Psoas muscle (tissue), 8 donors: ENCODE data around the gene SH3RF3. TPM values are rescaled to one million over a fixed set of nuclear protein-coding genes. Genes with fewer than 3 reads are reported as not detected.

Experiments
- ATAC-seq, 4 donors: fragments of 200-7000 bp; cut with Tn5 transposase; one replicate each; pipeline ENCODE4 v1.9.1; 2020; ENCODE audit warnings: moderate library complexity in 3 of 4, mild to moderate bottlenecking in 2 of 4
- DNase-seq, 2 donors: peaks; one replicate each; pipeline ENCODE4 v3.0.0-alpha.2; 2020
- H3K27ac ChIP-seq: fragments of 200-600 bp; one replicate; pipeline ENCODE4 v1.8.0; 2022
- H3K27me3 ChIP-seq, 3 donors: fragments of 200-600 bp in 1 of 3; one replicate each; pipeline versions ENCODE4 v1.6.1 to v1.8.0; 2013 to 2022; ENCODE audit warnings: low read length in 2 of 3, mild to moderate bottlenecking in 2 of 3, moderate library complexity in 1 of 3; ENCODE audit not compliant: insufficient read depth in 3 of 3
- H3K36me3 ChIP-seq, 2 donors: fragments of 200-600 bp in 1 of 2; one replicate each; pipeline versions ENCODE4 v1.6.1 to v1.8.0; 2013 to 2022; ENCODE audit warnings: low read depth in 1 of 2, mild to moderate bottlenecking in 1 of 2, moderate library complexity in 1 of 2; ENCODE audit not compliant: insufficient read depth in 1 of 2
- H3K4me1 ChIP-seq: fragments of 200-600 bp; one replicate; pipeline ENCODE4 v1.8.0; 2022
- H3K4me3 ChIP-seq: fragments of 200-600 bp; one replicate; pipeline ENCODE4 v1.8.0; 2022; ENCODE audit warnings: mild to moderate bottlenecking
- H3K9me3 ChIP-seq: fragments of 200-600 bp; one replicate; pipeline ENCODE4 v1.8.0; 2022
- CTCF ChIP-seq: fragments of 200-600 bp; IDR thresholded peaks from one replicate; pipeline ENCODE4 v1.8.0; 2022; ENCODE audit warnings: antibody characterized with exemption
- WGBS, 3 donors: extraction: QIAGEN DNeasy Blood & Tissue Kit; methylation state at CpG; one replicate each; pipeline versions ENCODE4 v1.1.6 to v1.1.7; 2013; 5-methylcytosine and 5-hydroxymethylcytosine counted together
- intact Hi-C, 2 donors: fragments of 100-400 bp; cut with DNase I; formaldehyde crosslinking; loops; one replicate each; pipeline versions ENCODE4 v1.11.0 to v1.14.2; 2022
- polyA plus RNA-seq, 3 donors: library from polyadenylated mRNA; stranded (reverse); fragments of 200-250 nt; gene quantifications; one replicate each; pipeline ENCODE4 v1.2.3, GENCODE V29; 2013
- total RNA-seq, 4 donors: library from RNA; stranded (reverse); fragmentation: NEBNext Ultra II Directional in 2 of 4; extraction: Animal tissue kit (Norgen Biotek cat#: 25700) in 2 of 4; gene quantifications; one replicate each; pipeline versions ENCODE4 v1.2.1 to v1.2.4, GENCODE V29; 2021 to 2023
- donor health status: healthy with polysubstance abuse.
- donor health status: DM: no; HTN: no; CAD: no; lungs with moderate emphysema.
- donor health status: Bipolar disorder and iron deficiency.
- donor health status: healthy.
- donor health status: DM: yes; HTN: yes; CAD: no.
- donor health status: DM: no; HTN: no; CAD: no.
- donor health status: DM: no; HTN: no; CAD: no.
- donor health status: DM: yes; HTN: yes; CAD: no.

The SH3RF3 gene
- total and polyA plus RNA-seq, 7 donors: 4.6 to 27.0 (median 9.0) TPM

DNA sequence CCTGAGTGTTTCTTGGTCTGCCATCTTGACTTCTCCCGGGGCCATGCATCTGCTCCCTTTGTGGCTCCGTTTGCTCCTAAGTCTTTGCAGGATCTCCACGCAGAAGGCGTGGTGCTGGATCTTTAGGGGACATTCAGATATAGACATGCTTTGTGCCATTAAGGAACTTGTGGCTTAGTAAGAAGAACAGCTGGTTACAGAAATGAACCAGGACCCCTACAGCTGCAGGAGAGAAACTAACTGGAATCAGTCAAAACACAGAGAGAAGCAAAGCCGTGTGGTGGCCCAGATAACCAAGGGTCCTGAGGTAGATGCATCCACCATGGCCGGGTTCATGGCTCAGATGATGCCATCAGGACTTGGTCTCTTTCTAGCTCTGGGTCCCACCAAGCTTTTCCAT, 97.6 kb downstream of the SH3RF3 start:
- Histone ChIP-seq H3K4me3 (no peak overlapping the region), H3K36me3 (no peaks in the 10 kb centered on the region), H3K9me3 (no peaks in the 10 kb centered on the region), H3K4me1 (peaks cover 30% of the 10 kb centered on the region), H3K27me3 (no peaks in the 10 kb centered on the region), H3K27ac (no peak overlapping the region)
- DNase-seq (no peak), ATAC-seq (no peak)
- 91 to 92% (median 92%) methylated on average over 6 of the region's 6 CpGs for WGBS, 3 donors
- intact Hi-C loops: no loop called here
- no peak for TF ChIP-seq CTCF

DNA sequence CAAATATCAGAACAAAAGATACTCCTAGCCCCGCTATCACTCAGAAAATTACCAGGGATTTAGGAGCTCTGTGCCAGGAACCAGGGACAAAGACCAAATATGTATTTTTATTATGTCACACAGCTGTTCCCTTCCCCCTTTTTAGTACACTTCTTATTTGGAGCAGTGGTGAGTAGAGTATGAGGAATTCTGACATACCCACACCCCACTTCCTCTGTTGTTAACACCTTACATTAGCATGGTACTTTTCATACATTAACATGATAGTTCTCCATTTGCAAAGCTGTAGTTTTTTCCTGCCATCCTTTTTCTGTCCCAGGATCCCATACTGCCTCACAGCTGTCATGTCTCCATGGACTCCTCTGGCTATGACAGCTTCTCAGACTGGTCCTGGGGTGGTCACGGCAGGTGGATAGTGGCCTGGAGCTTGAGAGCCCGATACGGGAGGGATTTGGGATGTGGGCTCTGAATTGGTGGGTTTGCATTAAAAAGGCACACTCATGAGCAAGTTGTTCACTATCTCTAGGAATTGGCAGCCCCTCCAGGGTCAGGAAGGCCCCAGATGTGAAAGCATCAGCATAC, 100.2 kb downstream of the SH3RF3 start:
- intact Hi-C loops: no loop called here
- no peak overlapping the region for H3K27ac ChIP-seq
- H3K9me3 ChIP-seq: no peaks in the 10 kb centered on the region
- TF ChIP-seq CTCF: no peak
- H3K36me3 ChIP-seq: no peaks in the 10 kb centered on the region
- 87 to 89% (median 88%) methylated on average over 4 of the region's 4 CpGs for WGBS, 3 donors
- no peaks in the 10 kb centered on the region for H3K27me3 ChIP-seq
- DNase-seq (no peak), ATAC-seq (no peak)
- H3K4me1 ChIP-seq: peaks cover 34% of the 10 kb centered on the region
- no peak overlapping the region for H3K4me3 ChIP-seq

GRCh38 chr2:109230941-109231420, 102.0 kb downstream of the SH3RF3 start:
- WGBS, 3 donors: 5 to 8% (median 5%) methylated on average over 7 of the region's 7 CpGs
- H3K9me3 ChIP-seq: no peaks in the 10 kb centered on the region
- peak overlapping the region; percentile 7 for H3K4me3 ChIP-seq
- no peaks in the 10 kb centered on the region for H3K27me3 ChIP-seq
- peak overlapping the region; percentile 66 for H3K27ac ChIP-seq
- H3K4me1 ChIP-seq: peaks cover 37% of the 10 kb centered on the region
- peak; percentile 76 to 96 (median 95) for ATAC-seq
- H3K36me3 ChIP-seq: no peaks in the 10 kb centered on the region
- intact Hi-C loops: loop anchor here in 1 of 2 donors (5.0 kb wide), 1 partner anchor 54 kb away; no protein-coding TSS in a partner anchor
- peak; percentile 62 to 82 for DNase-seq
- TF ChIP-seq CTCF: no peak

GRCh38 chr2:109231428-109231827, 102.4 kb downstream of the SH3RF3 start:
- Histone ChIP-seq H3K27me3 (no peaks in the 10 kb centered on the region), H3K9me3 (no peaks in the 10 kb centered on the region), H3K4me1 (peaks cover 33% of the 10 kb centered on the region), H3K4me3 (peak overlapping the region; percentile 7), H3K27ac (peak overlapping the region; percentile 66), H3K36me3 (no peaks in the 10 kb centered on the region)
- TF ChIP-seq CTCF: no peak
- WGBS, 3 donors: 19 to 23% (median 22%) methylated on average over 3 of the region's 3 CpGs
- intact Hi-C loops: loop anchor here in 1 of 2 donors (5.0 kb wide), 1 partner anchor 54 kb away; no protein-coding TSS in a partner anchor
- ATAC-seq (peak in 1 of 4 donors; percentile 3), DNase-seq (no peak)
